HG03565 (cell line): ENCODE data around the gene SYT12.
"Not testable (repeated sequence)": the region's sequence is repeated elsewhere in the genome, so short reads cannot be mapped to it uniquely, and the experiment has no call there.

Source experiments
- ATAC-seq: cut with Tn5 transposase; IDR thresholded peaks from one replicate; pipeline ENCODE4 v1.9.1; 2021; ENCODE audit warnings: mild to moderate bottlenecking, moderate library complexity; ENCODE audit not compliant: unreplicated experiment

SYT12 gene, protein sequence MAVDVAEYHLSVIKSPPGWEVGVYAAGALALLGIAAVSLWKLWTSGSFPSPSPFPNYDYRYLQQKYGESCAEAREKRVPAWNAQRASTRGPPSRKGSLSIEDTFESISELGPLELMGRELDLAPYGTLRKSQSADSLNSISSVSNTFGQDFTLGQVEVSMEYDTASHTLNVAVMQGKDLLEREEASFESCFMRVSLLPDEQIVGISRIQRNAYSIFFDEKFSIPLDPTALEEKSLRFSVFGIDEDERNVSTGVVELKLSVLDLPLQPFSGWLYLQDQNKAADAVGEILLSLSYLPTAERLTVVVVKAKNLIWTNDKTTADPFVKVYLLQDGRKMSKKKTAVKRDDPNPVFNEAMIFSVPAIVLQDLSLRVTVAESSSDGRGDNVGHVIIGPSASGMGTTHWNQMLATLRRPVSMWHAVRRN

DNA sequence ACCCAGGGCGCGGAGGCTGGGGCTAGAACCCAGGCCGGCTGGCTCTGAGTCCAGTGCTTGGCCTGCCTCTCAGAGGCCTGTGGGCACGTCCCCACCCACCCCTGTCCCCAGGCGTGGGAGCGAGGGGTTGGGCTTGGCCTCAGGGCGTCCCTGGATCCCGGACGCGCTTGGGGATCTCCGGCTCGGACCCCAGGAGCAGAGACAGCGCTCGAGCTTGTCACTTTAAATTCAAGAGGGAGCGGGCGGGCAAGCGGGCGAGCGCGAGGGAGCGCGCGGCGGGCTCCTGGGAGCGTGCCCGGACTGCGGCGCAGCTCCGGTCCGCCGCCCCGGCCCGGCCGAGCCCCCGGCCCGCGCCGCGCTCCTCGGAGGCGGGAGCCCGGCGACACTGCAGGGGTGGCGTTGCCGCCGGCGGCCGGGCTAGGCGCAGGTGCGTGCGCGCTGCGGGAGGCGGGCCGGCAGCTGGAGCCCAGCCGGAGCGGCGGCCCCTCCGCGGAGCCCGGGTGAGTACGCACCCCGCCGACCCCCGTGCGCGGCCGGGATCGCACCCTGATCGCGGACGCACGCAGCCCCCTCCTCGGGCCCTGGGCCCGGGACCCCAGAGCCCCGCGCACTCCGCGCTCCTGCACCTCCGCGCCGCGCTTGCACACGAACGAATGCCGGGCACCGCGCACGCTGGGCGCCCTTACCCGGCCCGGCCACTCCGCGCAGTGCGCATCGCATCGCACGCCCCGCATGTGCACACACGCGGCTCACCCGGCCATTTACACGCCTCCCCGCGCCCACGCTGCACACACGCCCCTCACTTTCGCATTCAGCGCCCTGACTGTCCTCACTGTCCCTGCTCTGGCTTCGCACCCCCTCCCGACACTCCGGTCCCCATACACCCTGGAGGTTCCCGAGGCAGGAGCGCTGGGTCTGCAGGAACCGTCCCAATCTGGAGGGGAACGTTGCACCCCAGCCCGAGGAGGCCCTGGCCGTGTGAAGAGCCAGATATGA lies at the start of gene SYT12:
SYT12 (plus strand) TSS at position 174 of the 996 bp plus-strand sequence. CDS start 7,011 bp downstream, outside the sequence.
- no peak for ATAC-seq

DNA sequence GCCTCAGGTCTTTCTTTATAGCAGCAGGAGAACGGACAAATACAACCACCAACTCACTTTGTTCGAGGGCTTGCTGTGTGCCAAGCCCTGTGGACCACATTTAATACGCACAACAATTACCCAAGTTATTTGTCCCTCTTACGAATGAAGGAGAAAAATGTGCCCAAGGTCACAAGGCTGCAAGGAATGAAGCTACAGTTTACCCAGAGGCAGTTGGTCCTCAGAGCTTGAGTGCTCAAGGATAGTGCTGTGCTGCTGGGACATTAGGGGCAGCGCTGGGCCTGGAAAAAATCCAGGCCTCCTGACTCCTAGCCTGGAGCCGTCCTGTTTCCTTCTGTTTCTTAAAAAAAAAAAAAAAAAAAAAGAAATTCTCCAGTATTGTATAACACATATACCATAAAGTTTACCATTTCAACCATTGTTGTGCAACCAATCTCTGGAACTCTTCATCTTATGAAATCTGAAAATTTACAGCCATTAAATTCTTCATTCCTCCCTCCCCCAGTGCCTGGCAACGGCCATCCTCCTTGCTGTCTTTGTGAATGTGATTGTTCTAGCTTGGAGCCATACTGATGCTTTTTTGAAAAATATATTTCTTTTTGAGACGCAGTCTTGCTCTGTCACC lies 48.9 kb upstream of the SYT12 start:
- ATAC-seq, result no peak

DNA sequence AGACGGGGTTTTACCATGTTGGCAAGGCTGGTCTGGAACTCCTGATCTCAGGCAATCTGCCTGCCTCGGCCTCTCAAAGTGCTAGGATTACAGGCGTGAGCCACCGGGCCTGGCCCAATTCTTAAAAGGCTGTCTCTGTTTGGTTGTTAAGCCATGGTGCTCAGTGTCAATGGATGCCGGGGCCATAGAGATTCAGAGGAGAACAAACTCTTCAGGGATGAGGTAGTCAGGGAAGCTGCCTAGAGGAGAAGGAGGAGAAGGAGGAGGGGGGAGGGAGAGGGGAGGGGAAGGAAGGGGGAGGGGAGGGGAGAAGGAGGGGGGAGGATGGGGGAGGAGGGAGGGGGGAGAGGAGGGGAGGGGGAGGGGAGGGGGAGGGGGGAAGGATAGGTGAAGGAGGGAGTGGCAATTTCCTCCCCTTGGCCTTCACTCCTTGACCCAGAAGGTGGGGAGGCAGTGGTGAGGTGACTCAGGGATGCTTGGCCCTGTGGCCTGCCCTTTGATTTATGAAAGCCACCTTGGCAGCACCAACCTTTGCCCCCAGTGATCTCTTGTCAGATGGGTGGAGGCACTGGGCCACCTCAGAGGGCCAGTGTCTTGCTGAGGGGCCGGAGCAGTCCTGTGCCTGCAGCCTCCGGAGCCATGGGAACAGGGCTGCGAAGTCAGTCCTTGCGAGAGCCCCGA lies 48.1 kb upstream of the SYT12 start, which contains the start of gene C11orf86:
C11orf86 (plus strand) TSS at position 581 of the 681 bp plus-strand sequence; CDS start at position 640, 59 bp downstream.
- no peak for ATAC-seq

DNA sequence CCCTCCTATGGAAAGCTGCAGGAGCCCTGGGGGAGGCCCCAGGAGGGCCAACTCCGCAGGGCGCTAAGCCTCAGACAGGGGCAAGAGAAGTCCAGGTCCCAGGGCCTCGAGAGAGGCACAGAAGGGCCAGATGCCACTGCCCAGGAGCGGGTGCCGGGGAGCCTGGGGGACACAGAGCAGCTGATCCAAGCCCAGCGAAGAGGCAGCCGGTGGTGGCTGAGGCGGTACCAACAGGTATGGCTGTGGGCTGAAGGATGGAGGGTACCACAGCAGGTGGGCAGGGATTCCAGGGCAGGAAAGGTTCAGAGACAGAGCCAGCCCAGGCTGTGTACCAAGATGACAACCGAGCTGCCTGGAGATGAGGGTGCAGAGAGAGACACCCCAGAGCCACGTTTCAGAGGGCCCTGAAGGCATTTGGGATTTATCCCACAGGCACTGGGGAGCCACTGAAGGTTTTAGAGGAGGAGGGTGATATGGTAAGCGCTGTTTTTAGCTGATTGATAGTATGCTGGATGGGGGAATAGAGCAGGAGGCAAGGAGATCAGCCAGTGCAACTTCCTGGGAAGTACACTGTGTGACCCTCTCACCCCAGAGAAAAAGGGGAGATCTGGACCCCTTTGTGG lies 47.4 kb upstream of the SYT12 start:
- no peak for ATAC-seq

DNA sequence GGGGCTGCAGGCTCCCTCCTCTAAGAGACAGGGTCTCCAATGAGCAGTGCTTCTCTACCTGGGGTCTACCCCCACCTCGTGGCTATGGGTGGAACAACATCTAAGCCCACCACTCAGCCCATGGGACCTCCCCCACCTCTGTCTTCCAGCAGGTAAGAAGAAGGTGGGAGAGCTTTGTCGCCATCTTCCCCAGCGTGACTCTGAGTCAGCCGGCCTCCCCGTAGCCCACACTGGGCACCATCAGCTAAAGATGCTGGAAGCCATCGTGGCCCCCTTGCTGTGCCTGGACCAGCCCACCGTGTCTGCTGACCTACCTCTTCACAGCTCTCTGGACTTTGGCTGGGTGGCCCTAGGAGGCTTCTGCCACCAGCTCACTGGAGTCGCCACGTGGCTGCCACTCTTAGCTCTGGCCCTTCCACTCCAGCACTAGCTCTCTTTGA lies 46.9 kb upstream of the SYT12 start:
- no peak for ATAC-seq

DNA sequence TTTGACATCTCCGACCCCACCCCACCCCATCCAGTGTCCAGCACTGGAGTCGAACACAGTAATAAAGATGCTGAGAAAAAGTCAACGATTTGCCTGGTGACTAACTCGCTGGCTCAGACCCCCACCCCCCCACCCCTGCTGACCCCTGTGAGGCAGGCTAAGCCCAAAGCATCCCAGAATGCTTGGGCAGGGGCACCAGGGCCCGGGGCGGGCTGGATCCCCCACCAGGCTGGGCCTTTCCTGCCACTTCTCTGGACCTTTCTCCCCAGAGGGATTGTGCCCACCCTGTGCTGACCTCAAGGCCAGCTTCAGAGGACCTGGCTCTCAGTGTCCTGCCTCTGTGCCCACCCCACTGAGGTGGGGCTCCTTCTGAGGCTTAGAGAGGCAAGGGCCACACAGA lies 46.0 kb upstream of the SYT12 start:
- no peak for ATAC-seq

DNA sequence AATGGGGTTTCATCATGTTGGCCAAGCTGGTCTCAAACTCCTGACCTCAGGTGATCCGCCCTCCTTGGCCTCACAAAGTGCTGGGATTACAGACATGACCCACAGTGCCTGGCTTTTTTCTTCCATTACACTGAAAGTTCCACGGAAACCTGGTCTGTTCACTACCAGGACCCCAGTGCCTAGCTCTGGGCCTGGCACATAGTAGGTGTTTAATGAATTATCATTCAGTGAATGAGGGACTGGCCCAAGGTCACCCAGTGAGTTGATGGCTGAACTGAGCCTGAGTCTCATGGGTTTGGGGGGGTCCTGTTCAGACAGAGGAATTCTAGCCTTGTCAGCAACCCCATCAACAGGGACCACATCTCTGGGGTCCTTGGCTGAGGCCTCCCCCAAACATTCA lies 44.7 kb upstream of the SYT12 start:
- ATAC-seq, result no peak

DNA sequence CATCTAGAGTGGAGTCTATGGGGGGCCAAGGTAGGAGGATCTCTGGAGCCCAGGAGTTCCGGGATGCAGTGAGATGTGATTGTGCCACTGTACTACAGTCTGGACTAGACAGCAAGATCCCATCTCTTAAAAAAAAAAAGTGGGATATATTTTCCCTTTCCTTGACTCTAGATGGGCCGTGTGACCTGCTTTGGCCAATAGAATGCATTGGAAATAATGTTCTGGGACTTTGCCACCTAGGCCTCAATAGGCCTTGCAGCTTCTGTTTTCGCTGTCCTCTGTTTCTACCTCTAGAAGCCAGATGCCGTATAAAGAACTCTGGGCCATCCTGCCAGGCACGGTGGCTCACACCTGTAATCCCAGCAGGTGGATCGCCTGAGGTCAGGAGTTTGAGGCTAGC lies 44.2 kb upstream of the SYT12 start:
- ATAC-seq, result no peak

DNA sequence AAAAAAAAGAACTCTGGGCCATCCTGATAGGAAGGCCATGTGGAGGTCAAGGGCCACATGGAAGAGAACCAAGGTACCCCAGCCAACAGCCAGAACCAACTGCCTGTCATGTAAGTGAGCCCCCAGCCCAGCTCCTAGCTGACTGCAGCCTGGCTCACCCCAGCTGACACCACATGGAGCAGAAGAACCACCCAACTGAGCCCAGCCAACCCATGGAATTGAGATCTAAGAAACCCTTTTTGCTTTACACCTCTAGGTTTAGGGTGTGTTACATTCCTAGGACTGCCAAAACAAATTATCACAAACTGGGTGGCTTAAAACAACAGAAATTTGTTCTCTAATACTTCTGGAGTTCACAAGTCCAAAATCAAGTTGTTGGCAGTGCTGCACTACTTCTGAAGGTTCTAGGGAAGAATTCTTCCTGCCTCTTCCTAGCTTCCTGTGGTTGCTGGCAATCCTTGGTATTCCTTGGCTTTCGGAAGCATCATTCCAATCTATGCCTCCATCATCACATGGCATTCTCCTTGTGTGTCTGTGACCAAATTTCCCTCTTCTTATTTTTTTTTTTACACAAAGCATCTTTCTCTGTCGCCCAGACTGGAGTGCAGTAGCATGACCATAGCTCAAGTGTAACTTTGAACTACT lies 43.5 kb upstream of the SYT12 start:
- ATAC-seq, result no peak

DNA sequence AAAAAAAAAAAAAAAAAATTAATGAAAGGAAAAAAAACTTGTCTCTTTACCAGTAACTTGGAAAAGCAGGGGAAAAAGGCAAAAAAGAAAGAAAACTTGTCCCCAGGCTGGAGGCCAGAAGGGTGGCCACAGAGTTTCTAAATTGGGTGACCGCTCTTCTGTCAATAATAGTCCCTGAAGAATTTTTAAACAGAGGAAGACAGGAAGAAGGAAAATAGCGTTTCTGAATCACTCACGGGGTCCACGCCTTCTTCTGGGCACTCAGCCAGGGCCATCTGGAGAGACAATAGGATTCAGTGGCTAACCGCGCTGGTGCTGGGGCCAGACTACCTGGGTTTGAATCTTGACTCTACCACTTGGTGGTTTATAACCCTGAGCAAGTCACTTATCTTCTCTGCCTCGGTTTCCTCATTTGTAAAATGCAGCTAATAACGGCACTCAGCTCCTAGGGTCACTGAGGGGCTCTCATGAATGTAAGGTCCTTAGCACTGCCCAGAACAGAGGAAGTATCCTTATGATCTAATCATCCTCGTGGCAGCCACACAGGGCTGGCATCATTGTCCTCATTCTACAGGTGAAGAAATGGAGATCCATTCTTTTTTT lies 40.9 kb upstream of the SYT12 start:
- ATAC-seq, result no peak

DNA sequence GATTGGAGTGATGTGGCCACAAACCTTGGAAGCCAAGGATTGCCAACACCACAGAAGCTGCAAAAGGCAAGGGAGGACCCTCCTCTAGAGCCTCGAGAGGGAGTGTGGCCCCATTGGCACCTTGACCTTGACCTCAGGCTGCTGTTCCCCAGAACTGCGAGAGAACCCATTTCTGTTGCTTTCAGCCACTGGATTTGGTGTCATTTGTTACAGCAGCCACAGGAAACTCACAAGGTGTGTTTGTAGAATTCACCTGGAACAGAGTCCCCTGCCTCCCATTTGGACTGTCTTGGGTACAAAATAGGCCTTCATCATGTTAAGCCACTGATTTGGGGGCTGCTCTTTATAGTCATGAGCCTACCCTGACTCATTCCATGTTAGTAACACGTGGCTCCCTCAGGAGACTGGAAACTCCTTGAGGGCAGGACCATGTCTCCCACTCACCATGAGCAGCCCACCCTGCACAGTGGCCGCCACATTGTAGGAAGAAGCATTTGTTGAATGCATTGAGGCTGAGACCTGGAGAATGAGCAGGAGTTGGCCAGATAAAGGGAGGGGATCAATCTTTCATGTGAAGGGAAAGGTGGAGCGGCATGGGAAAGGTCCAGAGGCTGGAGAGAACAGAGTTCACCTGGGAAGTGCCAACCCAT lies 39.5 kb upstream of the SYT12 start:
- no peak for ATAC-seq

DNA sequence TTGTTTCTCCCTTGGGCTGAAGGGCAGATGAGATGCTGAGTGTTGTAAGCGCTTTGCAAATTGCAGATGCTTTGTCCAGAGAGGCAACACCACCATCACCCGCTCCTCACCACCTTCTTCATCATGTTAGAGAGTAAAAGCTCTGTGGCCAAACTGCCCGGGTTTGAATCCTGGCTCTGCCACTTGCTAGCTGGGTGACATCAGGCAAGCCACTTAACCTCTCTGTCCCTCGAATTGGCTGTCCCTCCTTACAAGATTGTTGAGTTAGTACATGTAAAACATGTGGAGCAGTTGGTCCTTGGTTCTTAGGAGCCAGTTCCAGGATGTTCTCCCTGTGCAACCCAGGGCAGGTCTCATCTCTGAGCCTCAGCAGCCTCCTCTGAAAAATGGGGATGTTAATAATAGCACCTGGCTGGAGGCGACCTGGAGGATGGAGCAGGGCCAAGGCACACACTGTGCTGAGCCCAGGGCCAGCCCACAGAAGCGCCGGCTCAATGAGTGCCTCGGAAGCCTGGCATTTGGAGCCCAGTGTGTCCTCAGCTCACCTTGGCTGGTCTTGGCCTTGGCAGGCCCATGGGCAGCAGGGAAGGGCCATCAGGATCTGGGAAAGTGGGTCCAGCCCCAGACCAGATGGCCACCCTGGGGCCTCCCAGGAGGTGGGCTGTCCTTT lies 37.3 kb upstream of the SYT12 start:
- no peak for ATAC-seq

DNA sequence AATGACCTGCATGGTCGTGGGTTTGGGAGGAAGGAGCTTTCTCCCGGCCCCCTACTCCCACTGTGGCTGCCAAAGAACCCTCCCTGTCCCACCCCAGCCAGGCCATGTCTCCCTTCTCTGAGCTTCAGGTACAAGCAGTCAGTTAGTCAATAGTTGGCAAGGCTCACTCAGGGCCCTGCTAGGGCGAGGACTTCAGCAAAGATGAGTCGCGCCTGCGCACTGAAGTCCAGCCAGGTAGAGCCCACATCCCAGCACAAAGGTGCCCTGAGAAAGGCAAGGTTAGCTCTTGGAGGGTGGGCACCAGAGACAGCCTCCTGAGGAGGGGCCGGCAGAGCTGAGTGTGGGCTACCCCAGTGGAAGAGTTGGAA lies 36.8 kb upstream of the SYT12 start:
- no peak for ATAC-seq

DNA sequence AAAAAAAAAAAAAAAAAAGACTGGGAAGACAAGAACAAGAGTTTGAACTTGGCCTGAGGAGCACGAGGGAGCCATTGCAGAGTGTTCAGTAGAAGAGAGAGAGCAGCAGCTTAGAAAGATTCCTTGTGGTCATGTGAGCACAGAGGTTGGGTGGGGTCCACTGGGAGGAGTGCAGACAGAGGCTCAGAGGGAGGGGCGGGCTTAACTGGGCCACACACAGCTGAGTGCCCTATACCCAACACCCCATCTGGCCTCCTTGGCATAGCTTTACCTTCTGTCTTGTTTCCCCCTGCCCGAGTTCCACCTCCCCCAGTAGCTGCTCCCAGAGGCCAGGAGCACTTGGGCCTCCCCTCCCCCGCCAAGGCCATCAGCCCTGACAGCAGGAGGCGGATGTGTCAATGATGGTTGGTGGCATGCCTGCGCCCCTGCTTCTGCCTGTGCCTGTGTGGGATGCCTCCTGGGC lies 35.7 kb upstream of the SYT12 start:
- ATAC-seq, result no peak

DNA sequence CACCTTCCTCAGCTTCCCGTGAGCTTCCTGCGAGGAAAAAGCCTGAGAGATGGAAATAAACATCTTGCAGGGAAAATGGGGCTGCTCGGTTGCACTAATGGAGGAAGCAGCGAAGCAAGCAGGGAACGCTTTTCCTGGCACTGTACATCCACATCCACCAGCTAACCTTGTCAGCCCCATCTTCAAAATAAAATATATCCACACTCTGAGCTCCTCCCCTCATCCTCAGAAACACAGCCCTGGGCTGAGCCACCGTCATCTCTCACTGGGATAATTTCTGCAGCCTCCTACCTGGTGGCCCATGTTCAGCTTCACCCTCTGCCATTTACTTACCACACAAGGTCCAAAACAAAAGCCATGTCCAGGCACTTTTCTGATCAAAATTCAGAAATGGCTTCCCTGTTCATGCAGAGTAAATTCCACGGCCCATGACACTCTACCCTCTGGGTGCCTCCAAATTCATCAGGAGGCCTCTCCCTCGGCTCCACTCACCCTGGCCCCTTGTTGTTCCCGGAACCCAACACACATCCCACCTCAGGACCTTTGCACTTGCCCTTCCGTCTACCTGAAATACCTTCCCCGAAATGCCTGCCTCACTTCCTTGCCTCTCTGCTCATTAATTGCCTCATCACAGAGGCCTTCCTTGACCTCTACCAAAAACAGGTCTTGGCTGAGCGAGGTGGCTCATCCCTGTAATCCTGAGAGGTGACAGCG lies 34.9 kb upstream of the SYT12 start:
- ATAC-seq, result no peak

DNA sequence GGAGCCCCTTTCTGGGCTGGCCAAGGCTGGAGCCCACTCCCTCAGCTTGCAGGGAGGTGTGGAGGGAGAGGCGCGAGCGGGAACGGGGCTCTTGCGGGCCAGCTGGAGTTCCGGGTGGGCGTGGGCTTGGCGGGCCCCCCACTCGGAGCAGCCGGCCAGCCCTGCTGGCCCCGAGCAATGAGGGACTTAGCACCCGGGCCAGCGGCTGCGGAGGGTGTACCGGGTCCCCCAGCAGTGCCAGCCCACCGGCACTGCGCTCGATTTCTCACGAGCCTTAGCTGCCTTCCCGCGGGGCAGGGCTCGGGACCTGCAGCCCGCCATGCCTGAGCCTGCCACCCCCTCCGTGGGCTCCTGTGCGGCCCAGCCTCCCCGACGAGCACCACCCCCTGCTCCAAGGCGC lies 34.2 kb upstream of the SYT12 start:
- not testable (repeated sequence) for ATAC-seq

DNA sequence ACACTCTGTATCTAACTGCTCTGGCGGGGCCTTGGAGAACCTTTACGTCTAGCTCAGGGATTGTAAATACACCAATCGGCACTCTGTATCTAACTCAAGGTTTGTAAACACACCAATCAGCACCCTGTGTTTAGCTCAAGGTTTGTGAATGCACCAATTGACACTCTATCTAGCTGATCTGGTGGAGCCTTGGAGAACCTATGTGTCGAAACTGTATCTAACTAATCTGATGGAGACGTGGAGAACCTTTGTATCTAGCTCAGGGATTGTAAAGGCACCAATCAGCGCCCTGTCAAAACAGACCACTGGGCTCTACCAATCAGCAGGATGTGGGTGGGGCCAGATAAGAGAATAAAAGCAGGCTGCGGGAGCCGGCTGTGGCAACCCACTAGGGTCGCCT lies 33.6 kb upstream of the SYT12 start:
- not testable (repeated sequence) for ATAC-seq
